GM10847 (cell line): ENCODE data around the gene TENM4.

Experiments
- POLR2A ChIP-seq: IDR thresholded peaks from 2 replicates; pipeline ENCODE4 v1.6.1; 2011; ENCODE audit not compliant: insufficient read length; ENCODE audit errors: extremely low read depth

The TENM4 gene

DNA sequence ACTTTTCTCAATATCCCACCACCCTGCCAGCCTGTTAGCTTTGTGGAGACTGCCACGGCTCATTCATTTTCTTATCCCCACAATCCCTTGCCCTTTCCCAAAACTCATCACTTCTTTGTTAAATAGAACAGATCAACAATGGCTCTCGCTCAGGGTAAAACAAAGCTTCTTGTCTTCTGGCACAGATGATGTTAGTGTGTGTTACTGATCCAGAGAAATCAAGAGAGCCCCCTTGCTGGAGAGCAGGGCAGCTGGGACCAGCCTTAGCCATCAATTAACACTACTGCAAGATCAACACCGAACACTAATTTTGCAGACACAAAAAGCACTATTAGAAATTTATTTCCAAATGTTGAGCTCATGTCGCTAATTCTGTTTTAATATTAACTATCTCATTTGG lies 420.9 kb downstream of the TENM4 start:
- no peak for TF ChIP-seq POLR2A

DNA sequence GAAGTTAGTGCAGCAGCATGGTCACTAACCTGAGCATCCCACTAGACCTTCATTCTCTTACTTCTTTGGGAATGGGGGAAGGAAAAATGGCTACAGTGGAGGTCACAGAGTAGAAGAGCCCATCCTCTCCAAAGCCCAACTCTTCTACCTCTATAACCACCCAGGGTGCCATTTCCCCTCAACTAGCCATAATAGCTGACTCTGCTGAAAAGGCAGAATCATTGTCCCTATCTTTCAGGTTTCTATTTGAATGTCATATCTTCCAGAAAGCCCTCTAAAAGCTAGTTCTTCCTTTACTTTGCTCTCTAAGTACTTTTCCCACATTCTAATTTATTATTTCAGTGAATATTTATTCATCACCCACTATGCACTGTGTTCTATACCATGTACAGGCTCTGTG lies 421.6 kb downstream of the TENM4 start:
- no peak for TF ChIP-seq POLR2A

DNA sequence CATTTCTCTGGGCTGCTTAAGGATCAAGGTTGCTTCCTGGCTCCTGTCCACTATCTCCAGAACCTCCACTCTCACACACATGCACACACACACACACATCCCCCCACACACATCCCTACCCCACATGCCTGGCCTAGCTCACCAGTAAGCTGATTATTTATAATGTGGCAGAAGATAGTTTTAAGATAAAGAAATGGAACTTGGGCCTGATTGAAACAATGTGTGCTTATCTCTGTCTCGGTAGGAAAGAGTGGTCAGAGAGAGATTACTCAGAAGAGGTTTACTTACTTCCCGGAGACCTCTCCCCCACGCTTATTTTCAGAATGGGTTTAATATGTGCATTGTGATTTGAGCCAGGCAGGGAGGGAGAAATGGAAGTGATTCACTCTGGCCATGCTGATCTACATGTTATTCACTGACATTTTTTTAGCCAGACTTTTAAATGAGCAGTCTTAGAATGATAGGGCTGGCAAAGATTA lies 422.4 kb downstream of the TENM4 start:
- no peak for TF ChIP-seq POLR2A

DNA sequence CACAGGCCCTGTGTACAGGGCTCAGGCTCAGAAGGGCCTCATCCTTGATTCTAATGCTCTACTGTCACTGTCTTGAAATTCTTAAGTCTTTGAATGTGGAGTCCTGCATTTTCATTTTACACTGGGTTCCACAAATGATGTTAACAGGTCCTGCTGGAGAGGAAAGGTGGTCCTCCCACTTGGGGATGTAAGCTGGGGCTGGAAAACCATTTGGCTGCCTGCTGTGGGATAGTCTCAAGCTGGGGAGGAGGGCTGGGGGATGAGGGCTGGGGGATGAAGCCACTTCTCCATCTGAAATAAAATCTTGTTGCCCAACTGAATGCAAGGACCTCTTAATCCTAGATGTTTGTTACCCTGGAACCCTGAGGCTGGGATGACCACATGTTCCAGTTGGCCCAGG lies 423.0 kb downstream of the TENM4 start:
- no peak for TF ChIP-seq POLR2A

DNA sequence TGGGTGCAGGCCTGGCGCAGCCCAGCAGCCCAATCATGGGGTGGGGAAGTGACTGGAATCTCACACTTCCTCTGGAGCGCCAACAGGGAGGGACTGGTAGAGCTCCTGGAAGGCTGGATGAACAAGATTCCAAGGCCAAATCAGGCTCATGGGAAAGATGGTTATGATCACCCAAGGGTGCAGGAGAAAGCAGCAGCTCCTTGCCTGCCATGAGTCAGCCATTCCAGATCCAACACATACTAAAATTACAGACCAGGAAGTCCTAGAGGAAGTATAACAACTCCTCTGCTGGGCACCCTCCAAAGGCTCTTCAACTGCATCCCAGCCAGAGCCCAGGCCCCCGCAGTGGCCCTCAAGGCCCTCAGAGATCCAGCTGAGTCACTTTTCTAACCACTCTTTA lies 427.3 kb downstream of the TENM4 start:
- no peak for TF ChIP-seq POLR2A

DNA sequence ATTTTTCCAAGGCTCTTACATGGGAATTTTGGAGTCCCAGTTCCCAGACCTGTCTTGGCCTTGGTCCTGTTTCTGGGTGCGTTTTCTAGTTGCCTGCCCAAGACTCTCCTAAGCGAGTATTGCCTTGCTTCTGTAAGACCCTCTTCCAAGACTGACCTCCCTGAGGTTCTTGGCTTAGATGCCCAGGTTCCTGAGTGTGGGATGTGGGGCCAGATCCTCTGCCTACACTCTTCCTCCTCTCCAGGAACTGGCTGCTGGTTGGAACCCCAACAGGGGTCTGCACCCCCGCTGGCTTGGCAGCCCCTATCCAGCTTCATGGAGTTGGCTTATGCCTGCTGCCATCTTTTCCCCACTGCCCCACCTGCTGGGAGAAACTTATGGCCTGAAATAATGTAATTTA lies 429.5 kb downstream of the TENM4 start:
- TF ChIP-seq POLR2A, result no peak

DNA sequence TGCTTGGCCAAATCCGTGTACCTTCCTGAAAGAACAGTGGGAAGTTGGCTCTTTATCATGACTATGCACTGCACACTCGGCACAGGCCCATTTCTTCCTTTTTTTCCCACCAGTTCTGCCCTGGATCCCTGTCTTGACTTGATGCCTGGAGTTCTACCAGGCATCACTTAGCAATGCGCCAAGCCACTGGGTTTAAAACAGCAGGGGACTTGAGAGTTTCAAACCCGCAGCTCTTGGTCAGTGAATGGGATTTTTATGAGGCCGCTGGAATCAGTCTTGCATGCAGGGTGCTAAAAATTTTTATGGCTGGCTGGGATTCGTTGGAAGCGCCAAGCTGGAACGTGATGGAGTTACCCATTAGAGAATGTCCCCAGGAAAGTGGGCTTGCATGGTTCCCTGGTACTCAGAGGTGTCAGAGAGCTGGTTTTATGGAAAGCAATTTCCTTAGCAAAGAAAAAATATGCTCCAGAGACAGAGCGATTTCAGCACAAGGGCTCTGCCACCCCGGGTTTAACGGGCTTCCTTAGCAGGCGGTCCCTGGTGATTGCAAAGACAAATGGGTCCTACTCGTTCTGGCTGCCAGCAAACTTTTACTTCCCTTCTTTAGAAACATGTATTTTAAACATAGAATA lies 432.9 kb downstream of the TENM4 start:
- no peak for TF ChIP-seq POLR2A

DNA sequence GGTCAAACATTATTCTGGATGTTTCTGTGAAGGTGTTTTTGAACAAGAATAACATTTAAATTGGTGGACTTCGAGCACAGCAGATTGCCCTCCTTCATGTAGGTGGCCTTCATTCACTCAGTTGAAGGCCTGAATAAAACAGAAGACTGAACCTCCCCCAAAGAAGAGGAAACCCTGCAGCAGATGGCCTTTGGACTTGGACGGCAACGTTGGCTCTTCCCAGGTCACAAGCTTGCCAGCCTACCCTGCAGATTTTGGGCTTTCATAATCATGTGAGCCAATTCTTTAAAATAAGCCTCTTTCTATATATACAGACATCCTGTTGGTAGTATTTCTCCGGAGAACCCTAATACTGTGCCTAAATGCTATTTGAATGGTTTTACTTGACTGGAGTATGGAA lies 434.0 kb downstream of the TENM4 start:
- TF ChIP-seq POLR2A, result no peak

DNA sequence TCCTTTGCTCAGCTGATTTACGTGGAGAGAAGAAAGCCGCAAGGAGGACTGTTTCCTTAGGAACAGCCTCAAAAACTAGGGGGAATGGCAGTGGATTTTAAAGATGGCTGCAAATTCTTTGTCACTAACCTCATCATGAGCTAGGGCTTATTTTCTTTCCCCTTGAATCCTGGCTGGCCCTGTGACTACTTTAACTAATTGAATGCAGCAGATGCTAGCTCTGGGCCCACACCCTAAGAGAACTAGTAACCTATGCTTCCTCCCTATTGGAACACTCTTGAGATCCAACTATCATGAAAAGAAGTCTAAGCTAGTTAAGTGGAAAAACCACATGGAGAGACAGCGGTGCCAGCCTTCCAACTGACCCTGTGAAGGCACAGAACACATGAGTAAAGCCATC lies 444.8 kb downstream of the TENM4 start:
- no peak for TF ChIP-seq POLR2A

DNA sequence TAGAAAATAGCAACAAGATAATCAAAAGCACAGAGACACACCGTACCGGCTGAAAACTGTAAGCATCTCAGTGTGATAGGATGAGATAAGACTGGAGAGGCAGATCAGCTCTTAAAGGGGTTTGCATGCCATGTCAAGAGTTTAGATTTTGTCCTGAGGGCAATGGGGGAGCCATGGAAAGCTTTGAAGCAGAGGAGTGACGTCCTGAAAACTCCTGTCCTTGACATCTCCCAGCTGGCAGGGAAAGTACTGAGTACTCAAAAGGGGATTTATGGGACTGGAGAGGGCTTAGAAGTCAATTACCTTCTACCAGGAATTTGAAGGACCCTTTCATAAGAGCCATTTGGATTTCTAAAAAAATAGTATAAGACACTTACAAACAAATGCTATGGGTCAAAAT lies 445.7 kb downstream of the TENM4 start:
- no peak for TF ChIP-seq POLR2A

DNA sequence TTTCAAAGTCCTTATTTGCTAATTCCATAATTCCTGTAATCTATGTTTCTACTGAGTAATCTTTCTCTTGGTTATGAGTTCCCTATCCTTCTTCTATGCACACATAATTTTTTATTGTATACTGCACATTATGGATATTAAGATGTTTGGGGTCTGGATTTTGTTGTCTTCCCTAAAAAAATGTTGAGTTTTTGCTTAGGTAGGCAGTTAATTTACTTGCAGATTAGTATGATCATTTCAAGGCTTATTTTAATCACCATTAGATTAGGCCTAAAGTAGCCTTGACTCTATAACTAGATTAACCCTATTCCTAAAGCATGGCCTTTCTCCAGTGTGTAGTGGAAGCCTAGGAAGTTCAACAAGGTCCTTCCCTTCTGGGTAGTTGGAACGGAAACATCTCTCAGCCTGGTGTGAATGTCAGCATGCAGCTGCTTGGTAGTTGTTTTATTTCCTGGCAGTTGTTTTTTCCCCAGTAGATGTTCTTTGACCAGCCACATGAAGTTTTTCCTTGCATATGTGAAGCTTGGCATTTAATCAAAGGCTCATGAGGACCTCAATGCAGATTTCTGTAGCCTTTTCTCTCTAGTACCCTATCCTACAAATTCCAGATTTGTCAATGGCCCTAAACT lies 446.9 kb downstream of the TENM4 start:
- TF ChIP-seq POLR2A, result no peak

DNA sequence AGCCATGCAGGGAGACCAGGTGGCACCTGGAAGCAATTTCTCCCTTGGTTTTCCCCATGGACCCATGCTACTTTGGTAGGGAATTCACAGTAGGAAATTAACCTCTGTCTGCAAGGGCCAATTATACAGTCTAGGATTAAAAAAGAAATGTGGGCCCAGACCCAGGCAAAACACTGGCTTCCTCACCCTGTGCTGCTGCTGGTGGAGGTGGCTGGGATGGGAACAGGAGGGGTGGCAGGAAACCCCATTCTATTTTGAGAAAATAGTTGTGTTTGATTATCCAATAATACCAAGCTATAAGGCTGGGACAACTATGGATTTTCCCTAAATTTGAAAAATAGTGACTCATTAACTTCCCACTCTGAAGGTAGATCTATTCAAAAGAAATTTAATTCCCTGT lies 449.1 kb downstream of the TENM4 start:
- TF ChIP-seq POLR2A, result no peak

DNA sequence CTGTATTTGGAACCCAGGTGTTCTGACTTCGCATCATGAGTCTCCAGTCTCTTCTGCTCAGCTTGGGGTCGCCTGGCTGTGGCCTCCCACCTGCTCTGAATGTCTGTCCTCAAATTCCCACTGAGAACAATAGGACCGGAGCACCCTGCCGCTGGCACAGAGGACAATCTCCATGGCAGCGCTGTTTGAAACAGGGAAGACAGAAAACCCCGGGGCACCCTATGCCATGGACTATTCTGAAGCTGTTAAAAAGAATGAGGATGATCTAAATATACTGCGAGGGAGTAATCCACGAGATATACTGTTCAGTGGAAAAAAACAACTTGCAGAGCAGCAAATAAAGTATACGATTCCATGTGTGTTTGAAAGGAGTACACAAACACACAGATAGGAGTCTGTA lies 450.6 kb downstream of the TENM4 start:
- no peak for TF ChIP-seq POLR2A

DNA sequence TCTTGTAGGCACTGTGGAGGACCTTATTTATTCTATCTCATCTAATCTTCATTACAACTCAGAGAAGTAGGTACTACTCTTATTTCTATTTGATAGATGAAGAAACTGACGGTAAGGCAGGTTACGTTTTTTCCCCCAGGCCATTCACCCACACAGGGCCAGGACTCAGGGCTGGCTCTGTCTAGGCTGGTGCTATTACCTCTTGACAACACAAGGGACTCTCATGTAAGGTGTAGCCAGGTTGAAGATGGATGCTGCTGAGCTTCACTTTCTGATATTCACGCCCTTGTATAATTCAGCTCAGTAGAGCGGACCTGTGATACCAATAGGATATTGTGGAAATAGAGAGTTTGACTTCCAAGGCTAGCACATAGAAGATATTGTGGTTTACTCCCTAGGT lies 453.1 kb downstream of the TENM4 start:
- TF ChIP-seq POLR2A, result no peak

DNA sequence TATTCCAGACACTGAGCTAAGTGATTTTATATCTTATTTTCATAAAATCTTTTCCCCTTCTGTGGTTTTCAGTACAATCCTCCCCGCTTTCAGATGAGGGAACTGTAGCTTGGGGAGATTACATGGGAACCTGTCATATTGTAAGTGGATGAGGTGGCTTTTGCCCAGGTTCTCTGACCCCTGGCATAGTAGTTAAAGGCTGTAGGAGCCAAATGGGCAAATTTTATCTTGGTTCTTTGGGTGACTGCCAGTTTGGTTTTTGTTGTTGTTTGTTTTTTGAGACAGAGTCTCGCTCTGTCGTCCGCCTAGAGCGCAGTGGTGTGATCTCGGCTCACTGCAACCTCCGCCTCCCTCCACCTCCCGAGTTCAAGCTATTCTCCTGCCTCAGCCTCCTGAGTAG lies 454.5 kb downstream of the TENM4 start:
- TF ChIP-seq POLR2A, result no peak

DNA sequence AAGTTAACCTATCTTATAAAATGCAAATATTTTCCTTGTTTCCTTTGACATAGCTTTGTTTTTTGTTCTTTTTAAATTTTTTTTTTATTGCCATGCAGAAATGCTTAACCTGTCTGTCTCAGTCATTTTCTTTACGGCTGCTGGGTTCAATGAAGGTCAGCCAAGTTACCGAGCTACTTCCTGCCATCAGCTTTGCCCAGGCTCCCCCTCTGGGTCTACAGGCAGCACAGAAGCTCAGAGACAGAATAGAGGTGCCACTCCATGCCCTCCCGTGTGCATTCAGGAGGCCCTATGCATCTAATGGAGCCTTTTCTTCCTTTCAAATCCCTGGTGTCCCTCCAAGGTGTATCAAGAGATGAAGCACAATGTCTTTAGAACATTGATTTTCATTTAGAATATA lies 455.2 kb downstream of the TENM4 start:
- no peak for TF ChIP-seq POLR2A

DNA sequence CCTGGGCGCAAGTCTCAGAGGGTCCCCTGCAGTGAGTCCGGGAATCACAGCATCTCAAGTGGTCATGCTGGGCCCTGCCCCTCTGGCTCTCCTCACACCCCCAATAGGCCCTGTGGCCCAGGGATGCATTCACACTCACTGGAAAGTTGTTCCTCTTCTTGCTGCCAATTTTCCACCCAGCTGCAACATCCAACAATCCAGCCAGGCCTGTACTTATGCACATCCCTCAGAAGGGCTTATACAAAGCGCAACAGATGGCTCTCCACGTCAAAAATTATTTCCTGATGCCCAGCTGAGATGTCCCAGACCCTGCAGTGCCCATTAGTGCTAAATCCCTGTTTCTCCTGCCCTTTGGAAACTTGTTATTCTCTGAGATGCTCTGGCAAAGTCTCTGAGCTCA lies 458.4 kb downstream of the TENM4 start:
- TF ChIP-seq POLR2A, result no peak
